ENCODE measurements around the gene RCL1.
"Not testable (repeated sequence)": the region's sequence is repeated elsewhere in the genome, so short reads cannot be mapped to it uniquely, and the experiment has no call there.

The RCL1 gene

DNA sequence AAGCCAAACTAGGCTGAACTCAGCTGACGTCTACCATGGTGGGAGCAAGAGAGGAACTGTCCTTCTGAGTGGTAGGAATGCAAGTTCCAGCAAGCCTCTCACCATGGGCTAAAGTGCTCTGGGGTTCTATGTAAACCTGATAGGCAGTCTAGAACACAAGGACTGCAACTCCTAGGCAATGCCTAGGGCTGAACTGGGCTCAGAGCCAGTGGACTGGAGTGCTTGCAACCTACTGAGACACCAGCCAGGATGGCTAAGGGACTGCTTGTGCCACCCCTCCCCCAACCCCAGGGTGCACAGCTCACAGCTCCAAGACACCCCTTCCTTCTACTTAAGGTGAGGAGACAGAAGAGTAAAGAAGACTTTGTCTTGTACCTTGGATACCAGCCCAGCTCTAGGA is 12.1 kb upstream of the RCL1 start:
- ATAC-seq: no peak
- TF ChIP-seq ZNF8 (CRISPR knock-in tag; IDR thresholded peaks at IDR 0.05) (no peak), PPARA (CRISPR knock-in tag; IDR thresholded peaks at IDR 0.05; ENCODE audit: borderline replicate concordance) (no peak), ZFP3 (CRISPR knock-in tag; IDR thresholded peaks at IDR 0.05) (no peak), ARNTL (CRISPR knock-in tag; IDR thresholded peaks at IDR 0.05; ENCODE audit: borderline replicate concordance, low read depth) (no peak), RARB (CRISPR knock-in tag; IDR thresholded peaks at IDR 0.05) (no peak)
- TF ChIP-seq, protein P1, sequence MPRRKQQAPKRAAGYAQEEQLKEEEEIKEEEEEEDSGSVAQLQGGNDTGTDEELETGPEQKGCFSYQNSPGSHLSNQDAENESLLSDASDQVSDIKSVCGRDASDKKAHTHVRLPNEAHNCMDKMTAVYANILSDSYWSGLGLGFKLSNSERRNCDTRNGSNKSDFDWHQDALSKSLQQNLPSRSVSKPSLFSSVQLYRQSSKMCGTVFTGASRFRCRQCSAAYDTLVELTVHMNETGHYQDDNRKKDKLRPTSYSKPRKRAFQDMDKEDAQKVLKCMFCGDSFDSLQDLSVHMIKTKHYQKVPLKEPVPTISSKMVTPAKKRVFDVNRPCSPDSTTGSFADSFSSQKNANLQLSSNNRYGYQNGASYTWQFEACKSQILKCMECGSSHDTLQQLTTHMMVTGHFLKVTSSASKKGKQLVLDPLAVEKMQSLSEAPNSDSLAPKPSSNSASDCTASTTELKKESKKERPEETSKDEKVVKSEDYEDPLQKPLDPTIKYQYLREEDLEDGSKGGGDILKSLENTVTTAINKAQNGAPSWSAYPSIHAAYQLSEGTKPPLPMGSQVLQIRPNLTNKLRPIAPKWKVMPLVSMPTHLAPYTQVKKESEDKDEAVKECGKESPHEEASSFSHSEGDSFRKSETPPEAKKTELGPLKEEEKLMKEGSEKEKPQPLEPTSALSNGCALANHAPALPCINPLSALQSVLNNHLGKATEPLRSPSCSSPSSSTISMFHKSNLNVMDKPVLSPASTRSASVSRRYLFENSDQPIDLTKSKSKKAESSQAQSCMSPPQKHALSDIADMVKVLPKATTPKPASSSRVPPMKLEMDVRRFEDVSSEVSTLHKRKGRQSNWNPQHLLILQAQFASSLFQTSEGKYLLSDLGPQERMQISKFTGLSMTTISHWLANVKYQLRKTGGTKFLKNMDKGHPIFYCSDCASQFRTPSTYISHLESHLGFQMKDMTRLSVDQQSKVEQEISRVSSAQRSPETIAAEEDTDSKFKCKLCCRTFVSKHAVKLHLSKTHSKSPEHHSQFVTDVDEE (CRISPR knock-in tag; IDR thresholded peaks at IDR 0.05): no peak
- TF ChIP-seq, protein P2, sequence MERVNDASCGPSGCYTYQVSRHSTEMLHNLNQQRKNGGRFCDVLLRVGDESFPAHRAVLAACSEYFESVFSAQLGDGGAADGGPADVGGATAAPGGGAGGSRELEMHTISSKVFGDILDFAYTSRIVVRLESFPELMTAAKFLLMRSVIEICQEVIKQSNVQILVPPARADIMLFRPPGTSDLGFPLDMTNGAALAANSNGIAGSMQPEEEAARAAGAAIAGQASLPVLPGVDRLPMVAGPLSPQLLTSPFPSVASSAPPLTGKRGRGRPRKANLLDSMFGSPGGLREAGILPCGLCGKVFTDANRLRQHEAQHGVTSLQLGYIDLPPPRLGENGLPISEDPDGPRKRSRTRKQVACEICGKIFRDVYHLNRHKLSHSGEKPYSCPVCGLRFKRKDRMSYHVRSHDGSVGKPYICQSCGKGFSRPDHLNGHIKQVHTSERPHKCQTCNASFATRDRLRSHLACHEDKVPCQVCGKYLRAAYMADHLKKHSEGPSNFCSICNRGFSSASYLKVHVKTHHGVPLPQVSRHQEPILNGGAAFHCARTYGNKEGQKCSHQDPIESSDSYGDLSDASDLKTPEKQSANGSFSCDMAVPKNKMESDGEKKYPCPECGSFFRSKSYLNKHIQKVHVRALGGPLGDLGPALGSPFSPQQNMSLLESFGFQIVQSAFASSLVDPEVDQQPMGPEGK (CRISPR knock-in tag; IDR thresholded peaks at IDR 0.05; ENCODE audit: borderline replicate concordance): no peak
- TF ChIP-seq, protein P3, sequence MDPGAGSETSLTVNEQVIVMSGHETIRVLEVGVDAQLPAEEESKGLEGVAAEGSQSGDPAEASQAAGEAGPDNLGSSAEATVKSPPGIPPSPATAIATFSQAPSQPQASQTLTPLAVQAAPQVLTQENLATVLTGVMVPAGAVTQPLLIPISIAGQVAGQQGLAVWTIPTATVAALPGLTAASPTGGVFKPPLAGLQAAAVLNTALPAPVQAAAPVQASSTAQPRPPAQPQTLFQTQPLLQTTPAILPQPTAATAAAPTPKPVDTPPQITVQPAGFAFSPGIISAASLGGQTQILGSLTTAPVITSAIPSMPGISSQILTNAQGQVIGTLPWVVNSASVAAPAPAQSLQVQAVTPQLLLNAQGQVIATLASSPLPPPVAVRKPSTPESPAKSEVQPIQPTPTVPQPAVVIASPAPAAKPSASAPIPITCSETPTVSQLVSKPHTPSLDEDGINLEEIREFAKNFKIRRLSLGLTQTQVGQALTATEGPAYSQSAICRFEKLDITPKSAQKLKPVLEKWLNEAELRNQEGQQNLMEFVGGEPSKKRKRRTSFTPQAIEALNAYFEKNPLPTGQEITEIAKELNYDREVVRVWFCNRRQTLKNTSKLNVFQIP (CRISPR knock-in tag; IDR thresholded peaks at IDR 0.05; ENCODE audit: borderline replicate concordance, low read depth): no peak
- TF ChIP-seq, protein P4, sequence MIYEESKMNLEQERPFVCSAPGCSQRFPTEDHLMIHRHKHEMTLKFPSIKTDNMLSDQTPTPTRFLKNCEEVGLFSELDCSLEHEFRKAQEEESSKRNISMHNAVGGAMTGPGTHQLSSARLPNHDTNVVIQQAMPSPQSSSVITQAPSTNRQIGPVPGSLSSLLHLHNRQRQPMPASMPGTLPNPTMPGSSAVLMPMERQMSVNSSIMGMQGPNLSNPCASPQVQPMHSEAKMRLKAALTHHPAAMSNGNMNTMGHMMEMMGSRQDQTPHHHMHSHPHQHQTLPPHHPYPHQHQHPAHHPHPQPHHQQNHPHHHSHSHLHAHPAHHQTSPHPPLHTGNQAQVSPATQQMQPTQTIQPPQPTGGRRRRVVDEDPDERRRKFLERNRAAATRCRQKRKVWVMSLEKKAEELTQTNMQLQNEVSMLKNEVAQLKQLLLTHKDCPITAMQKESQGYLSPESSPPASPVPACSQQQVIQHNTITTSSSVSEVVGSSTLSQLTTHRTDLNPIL (CRISPR knock-in tag; IDR thresholded peaks at IDR 0.05; ENCODE audit: low read depth): no peak

DNA sequence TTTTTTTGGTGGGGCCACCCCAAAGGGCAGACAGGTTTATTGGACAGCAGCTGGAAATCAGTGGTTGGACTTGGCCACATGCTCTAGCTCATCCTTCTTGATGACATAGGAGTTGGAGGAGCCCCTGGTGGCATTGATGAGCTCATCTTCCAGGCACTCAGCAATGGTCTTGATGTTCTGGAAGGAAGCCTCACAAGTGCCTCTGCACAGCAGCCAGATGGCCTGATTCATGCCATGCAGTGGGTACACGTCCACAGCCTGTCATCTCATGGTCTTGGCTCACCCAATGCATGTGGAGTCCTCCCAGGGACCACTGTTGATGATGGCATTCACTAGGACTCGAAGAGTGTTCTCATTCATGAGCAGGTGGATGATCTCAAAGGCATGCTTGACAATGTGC is 11.3 kb upstream of the RCL1 start:
- TF ChIP-seq, protein P5, sequence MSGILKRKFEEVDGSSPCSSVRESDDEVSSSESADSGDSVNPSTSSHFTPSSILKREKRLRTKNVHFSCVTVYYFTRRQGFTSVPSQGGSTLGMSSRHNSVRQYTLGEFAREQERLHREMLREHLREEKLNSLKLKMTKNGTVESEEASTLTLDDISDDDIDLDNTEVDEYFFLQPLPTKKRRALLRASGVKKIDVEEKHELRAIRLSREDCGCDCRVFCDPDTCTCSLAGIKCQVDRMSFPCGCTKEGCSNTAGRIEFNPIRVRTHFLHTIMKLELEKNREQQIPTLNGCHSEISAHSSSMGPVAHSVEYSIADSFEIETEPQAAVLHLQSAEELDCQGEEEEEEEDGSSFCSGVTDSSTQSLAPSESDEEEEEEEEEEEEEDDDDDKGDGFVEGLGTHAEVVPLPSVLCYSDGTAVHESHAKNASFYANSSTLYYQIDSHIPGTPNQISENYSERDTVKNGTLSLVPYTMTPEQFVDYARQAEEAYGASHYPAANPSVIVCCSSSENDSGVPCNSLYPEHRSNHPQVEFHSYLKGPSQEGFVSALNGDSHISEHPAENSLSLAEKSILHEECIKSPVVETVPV (CRISPR knock-in tag; IDR thresholded peaks at IDR 0.05): no peak
- TF ChIP-seq ZNF565 (CRISPR knock-in tag; conservative IDR thresholded peaks at IDR 0.05; ENCODE audit: low read depth) (no peak), TCF4 (CRISPR knock-in tag; IDR thresholded peaks at IDR 0.05; ENCODE audit: borderline replicate concordance) (no peak)
- no peak for ATAC-seq

DNA sequence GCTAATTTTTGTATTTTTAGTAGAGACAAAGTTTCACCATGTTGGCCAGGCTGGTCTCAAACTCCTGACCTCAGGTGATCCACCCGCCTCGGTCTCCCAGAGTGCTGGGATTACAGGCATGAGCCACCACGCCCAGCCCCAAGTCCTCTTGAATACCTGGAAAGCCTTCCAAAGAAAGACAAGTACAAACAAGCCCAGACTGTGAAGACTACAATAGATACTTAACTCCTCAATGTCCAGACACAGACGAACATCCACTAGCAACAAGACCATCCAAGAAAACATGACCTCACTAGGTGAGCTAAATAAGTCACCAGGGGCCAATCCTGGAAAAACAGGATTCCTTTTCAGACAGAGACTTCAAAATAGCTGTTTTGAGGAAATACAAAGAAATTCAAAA is 9.6 kb upstream of the RCL1 start:
- ATAC-seq: not testable (repeated sequence)

DNA sequence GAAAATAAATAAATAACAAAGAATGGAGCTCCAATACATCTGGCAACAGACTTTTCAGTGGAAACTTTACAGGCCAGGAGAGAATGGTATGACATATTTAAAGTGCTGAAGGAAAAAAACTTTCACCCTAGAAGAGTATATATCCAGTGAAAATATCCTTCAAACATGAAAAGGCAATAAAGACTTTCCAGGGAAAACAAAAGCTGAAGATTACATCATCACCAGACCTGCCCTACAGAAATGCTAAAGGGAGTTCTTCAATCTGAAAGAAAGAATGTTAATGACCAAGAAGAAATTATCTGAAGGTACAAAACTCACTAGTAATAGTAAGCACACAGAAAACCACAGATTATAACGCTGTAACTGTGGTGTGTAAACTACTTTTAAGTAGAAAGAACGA is 8.3 kb upstream of the RCL1 start:
- ATAC-seq: no peak
- no peak for TF ChIP-seq GLIS3 (CRISPR knock-in tag; IDR thresholded peaks at IDR 0.05)

DNA sequence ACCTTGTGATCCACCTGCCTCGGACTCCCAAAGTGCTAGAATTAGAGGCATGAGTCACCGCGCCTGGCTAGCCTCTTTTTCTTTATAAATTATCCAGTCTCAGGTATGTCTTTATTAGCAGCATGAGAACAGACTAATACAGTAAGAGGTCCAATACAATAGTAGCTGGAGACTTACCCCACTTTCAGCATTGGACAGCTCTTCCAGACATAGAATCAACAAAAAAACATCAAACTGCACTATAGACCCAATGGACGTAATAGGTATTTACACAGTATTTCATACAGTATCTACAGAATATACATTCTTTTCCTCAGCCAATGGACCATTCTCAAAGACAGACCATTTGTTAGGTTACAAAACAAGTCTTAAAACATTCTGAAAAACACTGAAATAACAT is 6.1 kb upstream of the RCL1 start:
- TF ChIP-seq, protein P5 (CRISPR knock-in tag; IDR thresholded peaks at IDR 0.05): no peak
- no peak for TF ChIP-seq ESRRG (CRISPR knock-in tag; IDR thresholded peaks at IDR 0.05)
- no peak for TF ChIP-seq OSR1 (CRISPR knock-in tag; IDR thresholded peaks at IDR 0.05)
- TF ChIP-seq CSDC2 (CRISPR knock-in tag; IDR thresholded peaks at IDR 0.05): no peak
- no peak for TF ChIP-seq ISL1 (CRISPR knock-in tag; IDR thresholded peaks at IDR 0.05)
- TF ChIP-seq RARB (CRISPR knock-in tag; IDR thresholded peaks at IDR 0.05): no peak
- TF ChIP-seq GLIS3 (CRISPR knock-in tag; IDR thresholded peaks at IDR 0.05): no peak
- TF ChIP-seq ARNTL (CRISPR knock-in tag; IDR thresholded peaks at IDR 0.05; ENCODE audit: borderline replicate concordance, low read depth): no peak

More for the DNA sequence above, 6.1 kb upstream of the RCL1 start:
- no peak for ATAC-seq
